WTC11 (cell line): ENCODE results near the gene GOLT1A. TPM values are rescaled to one million over a fixed set of nuclear protein-coding genes. Genes with fewer than 3 reads are reported as not detected.

Experiments used
- ATAC-seq: fragments of 200-7000 bp; cut with Tn5 transposase; 2 replicates; pipeline ENCODE4 v1.10.0; 2021; ENCODE audit warnings: mild to moderate bottlenecking, moderate library complexity
- CTCF ChIA-PET: fragments of 300-600 bp; sonication (Branson Sonifier 250); formaldehyde crosslinking; loops from one replicate; lab custom pipeline; 2021; ENCODE audit warnings: antibody characterized with exemption; lab: Charles Lee
- POLR2A ChIA-PET: fragments of 350-600 bp; sonication (Branson Sonifier 250); formaldehyde crosslinking; loops from one replicate; lab custom pipeline; 2021; ENCODE audit warnings: antibody characterized with exemption; lab: Charles Lee
- DNase-seq: peaks from one replicate; pipeline ENCODE4 v3.0.0; 2021; ENCODE audit warnings: low spot score
- H3K27ac Mint-ChIP-seq: 2 replicates; pipeline ENCODE4 v1.8.0; 2021; ENCODE audit warnings: mixed read lengths
- H3K27me3 Mint-ChIP-seq: 2 replicates; pipeline ENCODE4 v1.8.0; 2021; ENCODE audit warnings: low read depth, mild to moderate bottlenecking, moderate library complexity, mixed read lengths
- H3K36me3 Mint-ChIP-seq: 2 replicates; pipeline ENCODE4 v1.8.0; 2021; ENCODE audit warnings: mixed read lengths
- H3K4me1 Mint-ChIP-seq: 2 replicates; pipeline ENCODE4 v1.8.0; 2022; ENCODE audit warnings: mixed read lengths
- H3K4me3 Mint-ChIP-seq: 2 replicates; pipeline ENCODE4 v1.8.0; 2021; ENCODE audit warnings: mild to moderate bottlenecking, moderate library complexity, mixed read lengths
- H3K9me3 Mint-ChIP-seq: 2 replicates; pipeline ENCODE4 v1.8.0; 2021; ENCODE audit warnings: mixed read lengths
- ATF6 ChIP-seq: sonication (generic); formaldehyde crosslinking; IDR thresholded peaks from 2 replicates; pipeline ENCODE4 v1.8.1; 2023; ENCODE audit warnings: mild to moderate bottlenecking, missing genetic modification reagents
- CBFB ChIP-seq: sonication (generic); formaldehyde crosslinking; IDR thresholded peaks from 2 replicates; pipeline ENCODE4 v1.8.1; 2022; ENCODE audit warnings: mild to moderate bottlenecking, low read depth, missing genetic modification reagents
- CREM ChIP-seq: sonication (generic); formaldehyde crosslinking; IDR thresholded peaks from 2 replicates; pipeline ENCODE4 v1.8.1; 2022; ENCODE audit warnings: mild to moderate bottlenecking, missing genetic modification reagents, moderate library complexity
- ELF4 ChIP-seq: sonication (generic); formaldehyde crosslinking; IDR thresholded peaks from 2 replicates; pipeline ENCODE4 v1.8.1; 2022; ENCODE audit warnings: low read depth, mild to moderate bottlenecking, moderate library complexity, missing genetic modification reagents
- ETV6 ChIP-seq: sonication (generic); formaldehyde crosslinking; IDR thresholded peaks from 2 replicates; pipeline ENCODE4 v1.8.1; 2022; ENCODE audit warnings: mild to moderate bottlenecking, missing genetic modification reagents
- MYBL2 ChIP-seq: sonication (generic); formaldehyde crosslinking; IDR thresholded peaks from 2 replicates; pipeline ENCODE4 v1.8.1; 2023; ENCODE audit warnings: mild to moderate bottlenecking, moderate library complexity, missing genetic modification reagents
- NFATC4 ChIP-seq: fragments of 250-450 bp; sonication (Bioruptor Pico); IDR thresholded peaks from 2 replicates; pipeline ENCODE4 v1.9.0; 2021; ENCODE audit warnings: mild to moderate bottlenecking
- NR1H2 ChIP-seq: sonication (generic); formaldehyde crosslinking; IDR thresholded peaks from 2 replicates; pipeline ENCODE4 v1.9.0; 2021; ENCODE audit warnings: mild to moderate bottlenecking, moderate library complexity, missing genetic modification reagents
- OVOL2 ChIP-seq: fragments of 250-450 bp; sonication (Bioruptor Pico); IDR thresholded peaks from 2 replicates; pipeline ENCODE4 v1.9.0; 2021; ENCODE audit warnings: mild to moderate bottlenecking, borderline replicate concordance
- RORB ChIP-seq: fragments of 250-450 bp; sonication (Bioruptor Pico); IDR thresholded peaks from 2 replicates; pipeline ENCODE4 v1.9.0; 2021; ENCODE audit warnings: mild to moderate bottlenecking
- SMAD3 ChIP-seq: sonication (generic); formaldehyde crosslinking; IDR thresholded peaks from 2 replicates; pipeline ENCODE4 v1.8.0; 2022; ENCODE audit warnings: missing genetic modification reagents, mild to moderate bottlenecking, borderline replicate concordance
- SMAD4 ChIP-seq: sonication (generic); formaldehyde crosslinking; IDR thresholded peaks from 2 replicates; pipeline ENCODE4 v1.8.0; 2022; ENCODE audit warnings: mild to moderate bottlenecking, missing genetic modification reagents
- USF1 ChIP-seq: sonication (generic); formaldehyde crosslinking; IDR thresholded peaks from 2 replicates; pipeline ENCODE4 v1.8.0; 2022; ENCODE audit warnings: mild to moderate bottlenecking, missing genetic modification reagents
- ZNF671 ChIP-seq: fragments of 250-450 bp; sonication (Bioruptor Pico); IDR thresholded peaks from 2 replicates; pipeline ENCODE4 v1.8.0; 2021; ENCODE audit warnings: mild to moderate bottlenecking
- total RNA-seq: library from RNA; stranded (reverse); gene quantifications from 3 replicates; pipeline ENCODE4 v1.2.3, GENCODE V29; 2021
- TF ChIP-seq, protein P1 (sequence below): sonication (generic); formaldehyde crosslinking; IDR thresholded peaks from 2 replicates; pipeline ENCODE4 v1.8.1; 2022; ENCODE audit warnings: low read depth, missing genetic modification reagents, borderline replicate concordance
- TF ChIP-seq, protein P2 (sequence below): sonication (generic); formaldehyde crosslinking; IDR thresholded peaks from 2 replicates; pipeline ENCODE4 v1.8.1; 2023; ENCODE audit warnings: mild to moderate bottlenecking, missing genetic modification reagents, moderate library complexity
- TF ChIP-seq, protein P3 (sequence below): sonication (generic); formaldehyde crosslinking; conservative IDR thresholded peaks from 2 replicates; pipeline ENCODE4 v1.8.1; 2023; ENCODE audit warnings: mild to moderate bottlenecking, low read depth, missing genetic modification reagents, moderate library complexity

GOLT1A gene
- total RNA-seq, 1 experiment from 2014 or later: 6.5 TPM

DNA sequence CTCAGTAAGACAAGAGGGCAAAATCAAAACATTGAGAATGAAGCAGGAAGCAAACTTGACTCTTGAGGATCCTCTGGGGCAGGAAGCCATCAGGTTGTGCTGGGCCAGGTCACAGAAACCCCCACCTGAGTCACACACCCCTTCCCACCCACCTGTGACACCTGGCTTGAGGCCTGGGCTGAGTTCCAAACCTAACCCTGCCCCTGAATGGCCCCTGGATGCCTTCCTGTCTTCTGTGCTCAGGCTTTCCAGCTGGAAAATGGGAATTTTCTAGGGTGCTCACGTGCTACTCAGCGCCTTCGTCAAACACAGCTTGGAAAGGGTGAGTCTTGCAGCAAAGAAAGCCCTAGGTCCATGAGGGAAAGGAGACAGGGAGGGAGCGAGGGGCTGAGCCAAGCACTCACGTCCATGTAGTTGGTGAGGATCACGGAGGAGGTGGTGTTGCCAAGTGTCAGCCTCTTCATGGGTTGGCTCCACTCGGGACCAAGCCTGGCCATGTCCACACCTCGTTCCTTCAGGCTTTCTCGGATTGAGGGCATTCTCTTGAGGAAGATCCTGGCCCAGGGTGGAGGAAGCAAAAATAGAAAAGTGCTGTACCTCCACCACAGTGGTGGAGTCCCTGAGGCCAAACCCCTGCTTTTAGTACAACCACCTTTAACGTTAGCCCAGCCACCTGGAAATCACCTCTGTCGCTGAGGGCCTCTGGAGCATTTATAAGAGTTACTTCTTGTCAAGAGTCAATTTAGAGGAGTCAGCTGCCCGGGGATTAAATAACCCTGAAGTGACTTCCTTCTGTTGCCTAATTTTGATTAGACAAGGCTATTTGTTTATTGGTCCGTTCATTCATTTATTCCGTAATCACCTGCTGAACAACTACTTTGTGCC lies 51.9 kb downstream of the GOLT1A start:
- H3K27me3 Mint-ChIP-seq: peaks cover 6% of the 10 kb centered on the region
- ATAC-seq (no peak), DNase-seq (no peak)
- H3K36me3 Mint-ChIP-seq: no peaks in the 10 kb centered on the region
- no peaks in the 10 kb centered on the region for H3K9me3 Mint-ChIP-seq
- CTCF ChIA-PET: interaction anchor here (0.5 to 8.4 kb wide), 50 partner anchors 8 to 332 kb away, joined by 3 to 159 read pairs (median 6); partner anchors contain the start of genes ETNK2, GOLT1A, KISS1 and PLEKHA6
- H3K4me3 Mint-ChIP-seq: no peak overlapping the region
- peaks cover 2% of the 10 kb centered on the region; the same call in 1 of the 2 replicates for H3K4me1 Mint-ChIP-seq
- H3K27ac Mint-ChIP-seq: no peak overlapping the region
- no peak for TF ChIP-seq SMAD4
- TF ChIP-seq MYBL2 (CRISPR knock-in tag): no peak
- POLR2A ChIA-PET: interaction anchor here (1.0 to 1.1 kb wide), 2 partner anchors 10 to 201 kb away, joined by 3 read pairs; partner anchors contain the start of gene ETNK2

DNA sequence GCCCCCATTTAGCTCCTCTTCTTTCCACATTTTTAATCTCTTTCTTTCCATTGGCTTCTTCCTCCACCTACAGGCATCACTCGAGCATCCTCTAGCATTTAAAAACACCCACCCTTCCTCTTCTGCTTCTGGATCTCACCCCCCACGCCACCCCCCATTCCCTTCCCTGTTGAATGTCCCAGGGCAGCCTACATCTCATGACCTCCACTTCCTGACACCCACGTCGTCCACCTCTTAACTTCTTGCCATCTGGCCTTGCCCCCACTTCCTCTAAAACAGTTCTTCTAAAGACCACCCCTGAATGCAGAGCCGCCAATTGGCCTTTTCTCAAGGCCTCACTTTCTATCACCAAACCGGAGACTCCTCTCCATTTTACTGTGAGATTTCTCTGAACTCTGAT lies 55.8 kb downstream of the GOLT1A start:
- no peaks in the 10 kb centered on the region for H3K36me3 Mint-ChIP-seq
- no peak overlapping the region for H3K4me3 Mint-ChIP-seq
- TF ChIP-seq USF1 (no peak), NFATC4 (CRISPR knock-in tag) (no peak), CREM (CRISPR knock-in tag) (no peak), ETV6 (no peak), CBFB (CRISPR knock-in tag) (no peak), SMAD3 (CRISPR knock-in tag) (no peak), RORB (CRISPR knock-in tag) (no peak), ELF4 (CRISPR knock-in tag) (no peak), NR1H2 (CRISPR knock-in tag) (no peak), ATF6 (CRISPR knock-in tag) (no peak), OVOL2 (no peak), ZNF671 (CRISPR knock-in tag) (no peak)
- TF ChIP-seq, protein P1, sequence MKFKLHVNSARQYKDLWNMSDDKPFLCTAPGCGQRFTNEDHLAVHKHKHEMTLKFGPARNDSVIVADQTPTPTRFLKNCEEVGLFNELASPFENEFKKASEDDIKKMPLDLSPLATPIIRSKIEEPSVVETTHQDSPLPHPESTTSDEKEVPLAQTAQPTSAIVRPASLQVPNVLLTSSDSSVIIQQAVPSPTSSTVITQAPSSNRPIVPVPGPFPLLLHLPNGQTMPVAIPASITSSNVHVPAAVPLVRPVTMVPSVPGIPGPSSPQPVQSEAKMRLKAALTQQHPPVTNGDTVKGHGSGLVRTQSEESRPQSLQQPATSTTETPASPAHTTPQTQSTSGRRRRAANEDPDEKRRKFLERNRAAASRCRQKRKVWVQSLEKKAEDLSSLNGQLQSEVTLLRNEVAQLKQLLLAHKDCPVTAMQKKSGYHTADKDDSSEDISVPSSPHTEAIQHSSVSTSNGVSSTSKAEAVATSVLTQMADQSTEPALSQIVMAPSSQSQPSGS (CRISPR knock-in tag): no peak
- TF ChIP-seq, protein P2, sequence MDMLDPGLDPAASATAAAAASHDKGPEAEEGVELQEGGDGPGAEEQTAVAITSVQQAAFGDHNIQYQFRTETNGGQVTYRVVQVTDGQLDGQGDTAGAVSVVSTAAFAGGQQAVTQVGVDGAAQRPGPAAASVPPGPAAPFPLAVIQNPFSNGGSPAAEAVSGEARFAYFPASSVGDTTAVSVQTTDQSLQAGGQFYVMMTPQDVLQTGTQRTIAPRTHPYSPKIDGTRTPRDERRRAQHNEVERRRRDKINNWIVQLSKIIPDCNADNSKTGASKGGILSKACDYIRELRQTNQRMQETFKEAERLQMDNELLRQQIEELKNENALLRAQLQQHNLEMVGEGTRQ (CRISPR knock-in tag): no peak
- TF ChIP-seq, protein P3, sequence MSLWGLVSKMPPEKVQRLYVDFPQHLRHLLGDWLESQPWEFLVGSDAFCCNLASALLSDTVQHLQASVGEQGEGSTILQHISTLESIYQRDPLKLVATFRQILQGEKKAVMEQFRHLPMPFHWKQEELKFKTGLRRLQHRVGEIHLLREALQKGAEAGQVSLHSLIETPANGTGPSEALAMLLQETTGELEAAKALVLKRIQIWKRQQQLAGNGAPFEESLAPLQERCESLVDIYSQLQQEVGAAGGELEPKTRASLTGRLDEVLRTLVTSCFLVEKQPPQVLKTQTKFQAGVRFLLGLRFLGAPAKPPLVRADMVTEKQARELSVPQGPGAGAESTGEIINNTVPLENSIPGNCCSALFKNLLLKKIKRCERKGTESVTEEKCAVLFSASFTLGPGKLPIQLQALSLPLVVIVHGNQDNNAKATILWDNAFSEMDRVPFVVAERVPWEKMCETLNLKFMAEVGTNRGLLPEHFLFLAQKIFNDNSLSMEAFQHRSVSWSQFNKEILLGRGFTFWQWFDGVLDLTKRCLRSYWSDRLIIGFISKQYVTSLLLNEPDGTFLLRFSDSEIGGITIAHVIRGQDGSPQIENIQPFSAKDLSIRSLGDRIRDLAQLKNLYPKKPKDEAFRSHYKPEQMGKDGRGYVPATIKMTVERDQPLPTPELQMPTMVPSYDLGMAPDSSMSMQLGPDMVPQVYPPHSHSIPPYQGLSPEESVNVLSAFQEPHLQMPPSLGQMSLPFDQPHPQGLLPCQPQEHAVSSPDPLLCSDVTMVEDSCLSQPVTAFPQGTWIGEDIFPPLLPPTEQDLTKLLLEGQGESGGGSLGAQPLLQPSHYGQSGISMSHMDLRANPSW: no peak
- ATAC-seq (no peak), DNase-seq (no peak)
- H3K4me1 Mint-ChIP-seq: peaks cover 2% of the 10 kb centered on the region; the same call in 1 of the 2 replicates
- no peak overlapping the region for H3K27ac Mint-ChIP-seq
- peaks cover 13% of the 10 kb centered on the region for H3K27me3 Mint-ChIP-seq
- POLR2A ChIA-PET: interaction anchor here (0.6 kb wide), 1 partner anchor 18 kb away, joined by 4 read pairs; no protein-coding TSS in a partner anchor
- no peaks in the 10 kb centered on the region for H3K9me3 Mint-ChIP-seq
- CTCF ChIA-PET: interaction anchor here (0.5 to 1.4 kb wide), 4 partner anchors 40 to 1500 kb away, joined by 3 to 4 read pairs (median 3); no protein-coding TSS in a partner anchor
